HG03521 (cell line): ENCODE measurements around the gene CEP78.
"Not testable (repeated sequence)": the region's sequence is repeated elsewhere in the genome, so short reads cannot be mapped to it uniquely, and the experiment has no call there.

Source experiments
- ATAC-seq: cut with Tn5 transposase; IDR thresholded peaks from one replicate; pipeline ENCODE4 v1.9.1; 2021; ENCODE audit warnings: mild to moderate bottlenecking, moderate library complexity; ENCODE audit not compliant: unreplicated experiment

Gene CEP78

DNA sequence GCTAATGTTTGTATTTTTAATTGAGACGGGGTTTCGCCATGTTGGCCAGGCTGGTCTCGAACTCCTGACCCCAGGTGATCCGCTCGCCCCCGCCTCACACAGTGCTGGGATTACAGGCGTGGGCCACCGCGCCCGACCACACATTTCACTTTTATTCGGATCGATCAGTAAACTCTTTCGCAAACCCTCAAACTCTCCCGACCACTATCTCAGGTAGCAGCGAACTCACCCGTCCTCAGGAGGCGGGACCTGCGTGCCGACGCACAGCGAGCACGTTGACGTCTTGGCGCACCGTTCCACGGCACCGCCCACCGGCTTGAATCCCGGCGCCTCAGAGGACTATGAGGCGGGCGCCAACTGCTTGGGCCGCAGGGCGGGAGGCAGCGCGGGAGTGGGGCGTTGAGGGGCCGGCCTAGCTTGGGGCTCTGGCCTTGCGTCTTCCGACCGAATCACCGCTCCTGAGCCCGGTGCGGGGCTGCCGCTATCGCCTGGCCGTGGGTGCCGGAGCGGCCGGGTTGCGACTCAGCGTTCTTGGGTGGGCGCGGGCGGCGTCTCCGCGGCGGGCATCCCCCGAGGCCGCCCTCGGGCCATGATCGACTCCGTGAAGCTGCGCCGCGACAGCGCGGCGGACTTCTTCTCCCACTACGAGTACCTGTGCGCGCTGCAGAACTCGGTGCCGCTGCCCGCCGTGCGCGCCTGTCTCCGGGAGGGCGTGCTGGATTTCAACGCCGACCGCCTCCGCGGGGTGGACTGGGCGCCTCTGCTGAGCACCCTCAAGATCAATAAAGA, at the start of gene CEP78:
CEP78 (plus strand) TSS at position 314 of the 789 bp plus-strand sequence; CDS start at position 590, 276 bp downstream.
- ATAC-seq, result peak; percentile 98

DNA sequence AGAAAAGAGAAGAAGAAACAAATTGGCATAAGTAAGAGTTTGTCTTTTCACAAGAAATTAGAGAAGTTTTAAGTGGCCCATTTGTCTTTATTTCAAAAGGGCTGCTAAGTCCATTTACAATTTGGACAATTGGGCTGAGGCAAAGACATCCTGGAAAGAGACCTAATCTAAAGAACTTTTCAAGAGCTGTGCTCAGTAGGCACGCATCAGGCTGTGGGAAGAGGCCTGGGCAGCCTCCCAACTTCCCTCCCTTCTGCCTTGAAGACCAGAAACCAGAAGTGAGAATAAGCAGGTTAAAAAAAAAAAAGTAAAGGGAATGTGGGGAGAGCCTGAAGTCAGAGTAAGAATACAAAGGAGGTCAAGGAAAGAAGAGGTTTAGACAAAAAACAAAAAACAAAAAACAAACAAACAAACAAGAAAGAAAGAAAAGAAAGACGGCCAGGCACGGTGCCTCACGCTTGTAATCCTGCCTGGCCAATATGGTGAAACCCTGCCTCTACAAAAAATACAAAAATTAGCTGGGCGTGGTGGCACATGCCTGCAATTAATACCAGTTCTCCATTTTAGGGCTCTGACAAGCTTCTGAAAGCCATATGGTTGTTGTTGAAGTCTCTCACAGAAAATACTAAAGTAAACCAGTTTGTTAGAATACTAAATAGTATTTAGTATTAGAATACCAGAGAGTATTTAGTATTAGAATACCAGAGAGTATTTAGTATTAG, 48.0 kb upstream of the CEP78 start:
- ATAC-seq, result no peak

- no peak for ATAC-seq
Measured at GRCh38 chr9:78188594-78188993, 47.3 kb upstream of the CEP78 start.

GRCh38 chr9:78189001-78189400, 46.9 kb upstream of the CEP78 start:
- ATAC-seq, result no peak

GRCh38 chr9:78189461-78189860, 46.4 kb upstream of the CEP78 start:
- no peak for ATAC-seq

DNA sequence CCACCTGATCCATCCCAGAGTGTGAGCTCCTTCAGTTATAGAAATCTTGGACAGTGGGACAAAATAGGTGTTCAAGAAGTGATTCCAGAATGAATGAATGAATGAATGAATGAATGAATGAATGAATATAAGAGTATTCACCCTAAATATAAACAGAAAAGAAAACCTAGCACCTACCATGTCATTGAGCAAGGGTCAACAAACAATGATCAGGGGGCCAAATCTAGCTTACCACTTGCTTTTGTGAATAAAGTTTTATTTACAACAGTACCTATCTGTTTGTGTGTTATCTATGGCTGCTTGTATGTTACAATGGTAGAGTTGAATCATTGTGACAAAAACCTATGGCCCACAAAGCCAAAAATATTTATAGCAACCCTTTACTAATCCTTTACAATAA, 43.9 kb upstream of the CEP78 start:
- no peak for ATAC-seq

GRCh38 chr9:78196258-78196657, 39.6 kb upstream of the CEP78 start:
- no peak for ATAC-seq

GRCh38 chr9:78201158-78201777, 34.6 kb upstream of the CEP78 start:
- peak; percentile 59 for ATAC-seq

- no peak for ATAC-seq
Measured at GRCh38 chr9:78207319-78207718, 28.6 kb upstream of the CEP78 start.

- ATAC-seq, result no peak
Measured at GRCh38 chr9:78207901-78208300, 28.0 kb upstream of the CEP78 start.

DNA sequence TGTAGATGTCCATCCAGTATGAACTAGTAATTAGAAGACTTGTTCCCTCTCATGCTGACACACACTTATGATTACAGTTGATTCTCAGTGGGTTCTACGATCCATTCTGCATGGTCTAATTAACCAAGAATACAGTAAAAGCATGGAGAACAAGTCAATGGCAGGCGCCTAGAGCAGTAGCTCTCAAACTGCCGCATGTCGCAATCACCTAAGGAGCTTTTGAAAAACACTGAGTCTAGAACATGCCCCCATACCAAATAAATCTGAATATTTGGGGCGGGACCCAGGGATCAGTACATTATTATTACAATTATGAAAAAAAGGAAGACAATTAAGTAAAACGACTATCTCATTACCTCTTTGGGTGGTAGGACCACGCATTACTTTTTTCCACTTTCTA, 26.7 kb upstream of the CEP78 start:
- ATAC-seq, result no peak

DNA sequence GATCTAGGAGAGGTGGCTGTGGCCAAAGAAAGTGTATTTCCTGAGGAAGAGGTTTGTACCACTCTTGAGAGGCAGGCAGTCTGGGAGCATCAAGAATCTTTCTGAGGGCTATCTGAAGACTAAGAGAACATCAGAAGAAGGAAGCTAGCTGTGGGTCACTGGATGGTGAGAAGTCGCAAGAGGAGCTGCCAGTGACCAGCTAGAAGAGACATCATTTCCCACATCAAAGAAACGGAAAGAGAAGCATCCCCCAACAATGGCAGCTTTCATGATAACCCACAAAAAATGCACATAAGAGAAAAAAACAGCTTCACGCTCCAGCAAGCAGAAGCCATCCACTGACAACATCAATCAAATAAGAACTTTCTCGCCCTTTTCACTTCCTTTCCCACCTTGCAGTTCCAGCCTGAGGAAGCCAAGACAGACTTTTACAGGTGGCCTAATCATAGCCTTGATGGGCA, 25.0 kb upstream of the CEP78 start:
- ATAC-seq, result peak; percentile 68

- no peak for ATAC-seq
Measured at GRCh38 chr9:78212868-78213267, 23.0 kb upstream of the CEP78 start.

- ATAC-seq, result no peak
Measured at GRCh38 chr9:78213712-78214111, 22.2 kb upstream of the CEP78 start.

- ATAC-seq, result no peak
Measured at GRCh38 chr9:78214492-78214891, 21.4 kb upstream of the CEP78 start.

GRCh38 chr9:78215706-78216105, 20.2 kb upstream of the CEP78 start:
- no peak for ATAC-seq

DNA sequence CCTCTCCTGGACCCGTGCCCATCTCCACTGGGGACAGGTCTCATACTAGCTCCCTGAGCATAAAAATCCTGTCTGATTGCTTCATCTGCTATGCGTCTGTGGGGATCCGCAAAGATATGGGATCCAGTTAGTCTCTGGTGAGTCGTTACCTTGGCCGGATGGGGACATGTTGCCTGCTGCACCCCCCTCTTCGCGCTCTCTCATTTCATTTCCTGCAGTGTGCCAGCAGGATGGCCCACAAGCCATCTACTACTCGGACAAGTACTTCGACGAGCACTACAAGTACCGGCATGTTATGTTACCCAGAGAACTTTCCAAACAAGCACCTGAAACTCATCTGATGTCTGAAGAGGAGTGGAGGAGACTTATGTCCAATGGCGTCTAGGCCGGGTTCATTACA, 17.0 kb upstream of the CEP78 start:
- ATAC-seq, result no peak

GRCh38 chr9:78221425-78221824, 14.4 kb upstream of the CEP78 start:
- no peak for ATAC-seq

- not testable (repeated sequence) for ATAC-seq
Measured at GRCh38 chr9:78221841-78222240, 14.0 kb upstream of the CEP78 start.

GRCh38 chr9:78230761-78231160, 5.1 kb upstream of the CEP78 start:
- ATAC-seq, result no peak

DNA sequence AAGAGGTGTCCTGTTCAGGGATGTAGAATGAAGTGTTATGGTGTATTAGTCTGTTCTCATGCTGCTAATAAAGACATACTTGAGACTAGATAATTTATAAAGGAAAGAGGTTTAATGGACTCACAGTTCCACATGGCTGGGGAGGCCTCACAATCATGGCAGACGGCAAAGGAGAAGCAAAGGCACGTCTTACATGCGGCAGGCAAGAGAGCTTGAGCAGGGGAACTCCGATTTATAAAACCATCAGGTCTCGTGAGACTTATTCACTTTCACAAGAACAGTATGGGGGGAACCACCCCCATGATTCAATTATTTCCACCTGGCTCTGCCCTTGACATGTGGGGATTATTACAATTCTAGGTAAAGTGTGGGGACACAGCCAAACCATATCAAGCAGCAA, 3.4 kb upstream of the CEP78 start:
- not testable (repeated sequence) for ATAC-seq

- no peak for ATAC-seq
Measured at GRCh38 chr9:78234810-78235209, 1.1 kb upstream of the CEP78 start.
